ENCODE results near the gene LRFN2. TPM values are rescaled to one million over a fixed set of nuclear protein-coding genes. Genes with fewer than 3 reads are reported as not detected.

Gene LRFN2
- polyA plus RNA-seq, 1 of the 3 experiments (the other 2 are of a cell fraction), result 0.02 TPM

- TF ChIP-seq ZBTB33 (IDR thresholded peaks at IDR 0.05; ENCODE audit: borderline replicate concordance, low read depth) (no peak), FOSL2 (IDR thresholded peaks at IDR 0.05; ENCODE audit: borderline replicate concordance, low read depth) (no peak), RFX5 (IDR thresholded peaks at IDR 0.05; ENCODE audit: low read length) (no peak), GABPA (IDR thresholded peaks at IDR 0.05; ENCODE audit: low read depth) (no peak), FOXM1 (IDR thresholded peaks at IDR 0.05; ENCODE audit: low read depth) (no peak), CHD2 (IDR thresholded peaks at IDR 0.05; ENCODE audit: low read length, partially characterized antibody) (no peak), USF2 (IDR thresholded peaks at IDR 0.05; ENCODE audit: borderline replicate concordance, low read depth, low read length) (no peak)
These were observed 58.1 kb downstream of the LRFN2 start (continued) for GRCh38 chr6:40529040-40529439.

- 72% methylated on average over 5 of the region's 5 CpGs for WGBS (ENCODE audit: low lambda C conversion rate)
- H3K9me2 ChIP-seq, result no peaks in the 10 kb centered on the region
- CTCF ChIA-PET, result interaction anchor here (0.9 to 2.4 kb wide), 4 partner anchors 8 to 59 kb away, joined by 3 to 8 read pairs (median 6); partner anchors contain the start of gene LRFN2
- POLR2A ChIA-PET, result no interaction called here
- H3K4me2 ChIP-seq, result no peak overlapping the region
- no peak overlapping the region for H2AFZ ChIP-seq (ENCODE audit: low read depth)
- no peaks in the 10 kb centered on the region for H4K20me1 ChIP-seq (ENCODE audit: insufficient read depth)
- peaks cover 0 to 14% of the 10 kb centered on the region in 2 experiments; a peak in 1 of 4 replicates for H3K4me1 ChIP-seq (ENCODE audit: control insufficient read depth in 1 of 2, insufficient read depth in 2 of 2, low read depth in 1 of 2, low read length in 1 of 2)
- H3K4me3 ChIP-seq (ENCODE audit: low read depth in 2 of 2, low read length in 1 of 2), result no peak overlapping the region
- no peak for TF ChIP-seq TEAD4 (IDR thresholded peaks at IDR 0.05; ENCODE audit: borderline replicate concordance, insufficient read depth)
- TF ChIP-seq ZBTB33 (IDR thresholded peaks at IDR 0.05; ENCODE audit: borderline replicate concordance, low read depth), result no peak
- TF ChIP-seq GABPA (IDR thresholded peaks at IDR 0.05; ENCODE audit: low read depth), result no peak
- TF ChIP-seq MXI1 (IDR thresholded peaks at IDR 0.05; ENCODE audit: low read depth, low read length), result no peak
- no peak for TF ChIP-seq USF1 (IDR thresholded peaks at IDR 0.05; ENCODE audit: borderline replicate concordance, low read depth)
- TF ChIP-seq MAX (IDR thresholded peaks at IDR 0.05; ENCODE audit: low read depth), result no peak
- TF ChIP-seq RFX5 (IDR thresholded peaks at IDR 0.05; ENCODE audit: low read length), result no peak
- no peak for TF ChIP-seq RXRA (IDR thresholded peaks at IDR 0.05; ENCODE audit: borderline replicate concordance, low read depth)
- TF ChIP-seq USF2 (IDR thresholded peaks at IDR 0.05; ENCODE audit: borderline replicate concordance, low read depth, low read length), result no peak
- TF ChIP-seq EZH2phosphoT487 (IDR thresholded peaks at IDR 0.05; ENCODE audit: borderline replicate concordance, low read depth), result no peak
- TF ChIP-seq SIN3A (IDR thresholded peaks at IDR 0.05; ENCODE audit: borderline replicate concordance, low read depth, low read length), result no peak
- TF ChIP-seq YY1 (IDR thresholded peaks at IDR 0.05; ENCODE audit: low read depth), result no peak
- no peak for TF ChIP-seq RCOR1 (IDR thresholded peaks at IDR 0.05; ENCODE audit: low read length)
- TF ChIP-seq TCF12 (IDR thresholded peaks at IDR 0.05), result no peak
- TF ChIP-seq FOSL2 (IDR thresholded peaks at IDR 0.05; ENCODE audit: borderline replicate concordance, low read depth), result no peak
- no peak for TF ChIP-seq SMC3 (IDR thresholded peaks at IDR 0.05; ENCODE audit: low read depth, low read length)
- no peaks in the 10 kb centered on the region for H3K79me2 ChIP-seq (ENCODE audit: insufficient read depth)
- H3K9me3 ChIP-seq, result no peaks in the 10 kb centered on the region
- no peaks in the 10 kb centered on the region for H3F3A ChIP-seq (replicated peaks; ENCODE audit: insufficient read depth)
- H3K9ac ChIP-seq, result no peak overlapping the region
- no peaks in the 10 kb centered on the region for H3K36me3 ChIP-seq (replicated peaks in 1 of 2; ENCODE audit: control insufficient read depth in 1 of 2, insufficient read depth in 2 of 2, low read length in 1 of 2)
- no peak for DNase-seq
- H3K27me3 ChIP-seq (ENCODE audit: insufficient read depth), result no peaks in the 10 kb centered on the region; the same call in 1 of the 2 replicates
- no peak overlapping the region for H3K27ac ChIP-seq (ENCODE audit: low read depth in 2 of 2, low read length in 1 of 2)
These were observed 59.1 kb downstream of the LRFN2 start for GRCh38 chr6:40528051-40528450.
